IMR-90 (cell line): ENCODE data around the gene SNX14. TPM values are rescaled to one million over a fixed set of nuclear protein-coding genes. Genes with fewer than 3 reads are reported as not detected.

Experiments
- ATAC-seq: fragments of 200-7000 bp; cut with Tn5 transposase; 2 replicates; pipeline ENCODE4 v1.9.1; 2020; ENCODE audit warnings: low read depth, mild to moderate bottlenecking, moderate library complexity
- BruUV-seq: library from RNA; stranded (reverse); fragments of 400-500 nt; replicated peaks from 2 replicates; lab custom pipeline; 2021; lab: Mats Ljungman, UMichigan
- CTCF ChIA-PET: fragments of 300-600 bp; formaldehyde crosslinking; extraction: SDS; loops from one replicate; lab custom pipeline; 2021; ENCODE audit warnings: antibody characterized with exemption; lab: Yijun Ruan, JAX
- POLR2A ChIA-PET: fragments of 300-600 bp; sonication (Branson Sonifier 250); formaldehyde crosslinking; loops from one replicate; lab custom pipeline; 2022; ENCODE audit warnings: antibody characterized with exemption; ENCODE audit not compliant: unreplicated experiment; lab: Charles Lee
- DNase-seq: peaks from one replicate; pipeline ENCODE4 v3.0.0; 2013
- H2AFZ ChIP-seq: replicated peaks from 2 replicates; pipeline ENCODE3; 2013; ENCODE audit warnings: low read length, mild to moderate bottlenecking; ENCODE audit not compliant: poor library complexity
- H2AK5ac ChIP-seq: 2 replicates; pipeline ENCODE4 v1.6.1; 2013; ENCODE audit warnings: low read depth, low read length, inconsistent platforms
- H2AK9ac ChIP-seq: replicated peaks from 2 replicates; pipeline ENCODE3; 2013; ENCODE audit warnings: mild to moderate bottlenecking, low read depth, low read length, moderate library complexity; ENCODE audit not compliant: poor library complexity
- H2BK120ac ChIP-seq: 2 replicates; pipeline ENCODE4 v1.6.1; 2013; ENCODE audit warnings: low read depth, low read length, inconsistent platforms
- H2BK15ac ChIP-seq: 3 replicates; pipeline ENCODE4 v1.6.1; 2013; ENCODE audit warnings: low read depth, low read length, inconsistent platforms
- H2BK20ac ChIP-seq: 2 replicates; pipeline ENCODE4 v1.6.1; 2013; ENCODE audit warnings: low read depth, mild to moderate bottlenecking, inconsistent platforms, low read length, moderate library complexity
- H2BK5ac ChIP-seq: 2 replicates; pipeline ENCODE4 v1.6.1; 2013; ENCODE audit warnings: mild to moderate bottlenecking, low read depth, low read length, inconsistent platforms; ENCODE audit not compliant: poor library complexity, severe bottlenecking
- H3K14ac ChIP-seq: replicated peaks from 2 replicates; pipeline ENCODE4 v1.6.1; 2013; ENCODE audit warnings: low read depth, low read length, inconsistent platforms
- H3K18ac ChIP-seq: 2 replicates; pipeline ENCODE4 v1.6.1; 2013; ENCODE audit warnings: low read depth, low read length, control low read depth
- H3K23ac ChIP-seq: 2 replicates; pipeline ENCODE4 v1.6.1; 2013; ENCODE audit warnings: low read depth, low read length, inconsistent platforms
- H3K27ac ChIP-seq: 2 replicates; pipeline ENCODE4 v1.5.1; 2013; ENCODE audit warnings: mild to moderate bottlenecking, control low read depth, low read length; ENCODE audit not compliant: insufficient read depth
- H3K27me3 ChIP-seq: 2 replicates; pipeline ENCODE4 v1.6.1; 2013; ENCODE audit warnings: low read length; ENCODE audit not compliant: control insufficient read depth, insufficient read depth
- H3K36me3 ChIP-seq: 2 replicates; pipeline ENCODE4 v1.6.1; 2013; ENCODE audit warnings: low read length, mixed read lengths; ENCODE audit not compliant: control insufficient read depth, insufficient read depth
- H3K4ac ChIP-seq: 2 replicates; pipeline ENCODE4 v1.6.1; 2013; ENCODE audit warnings: low read depth, low read length, inconsistent platforms
- H3K4me1 ChIP-seq: 2 replicates; pipeline ENCODE4 v1.6.1; 2013; ENCODE audit warnings: low read length, mixed read lengths; ENCODE audit not compliant: control insufficient read depth, insufficient read depth
- H3K4me2 ChIP-seq: 2 replicates; pipeline ENCODE4 v1.6.1; 2013; ENCODE audit warnings: low read depth, mild to moderate bottlenecking, control low read depth, low read length, moderate library complexity
- H3K4me3 ChIP-seq: 2 replicates; pipeline ENCODE4 v1.5.1; 2013; ENCODE audit warnings: low read depth, mild to moderate bottlenecking, control low read depth, low read length, moderate library complexity; ENCODE audit not compliant: insufficient read depth
- H3K56ac ChIP-seq: 2 replicates; pipeline ENCODE4 v1.6.1; 2013; ENCODE audit warnings: low read length, inconsistent platforms; ENCODE audit not compliant: insufficient read depth; ENCODE audit errors: extremely low read depth
- H3K79me1 ChIP-seq, 2 experiments: 2 replicates each; pipeline ENCODE4 v1.6.1; 2013; ENCODE audit warnings: low read length in 2 of 2, inconsistent platforms in 1 of 2, low read depth in 1 of 2
- H3K9ac ChIP-seq: 2 replicates; pipeline ENCODE4 v1.6.1; 2013; ENCODE audit warnings: low read depth, low read length, control low read depth
- H3K9me1 ChIP-seq: 2 replicates; pipeline ENCODE4 v1.6.1; 2013; ENCODE audit warnings: low read length, inconsistent platforms; ENCODE audit not compliant: insufficient read depth
- H3K9me3 ChIP-seq: 2 replicates; pipeline ENCODE4 v1.6.1; 2013; ENCODE audit warnings: low read length; ENCODE audit not compliant: control insufficient read depth, insufficient read depth
- H4K20me1 ChIP-seq: 2 replicates; pipeline ENCODE4 v1.6.1; 2013; ENCODE audit warnings: low read length, inconsistent platforms; ENCODE audit not compliant: insufficient read depth
- H4K5ac ChIP-seq: 2 replicates; pipeline ENCODE4 v1.6.1; 2013; ENCODE audit warnings: mild to moderate bottlenecking, low read depth, low read length, control low read depth
- H4K8ac ChIP-seq, 2 experiments: 2 replicates each; pipeline ENCODE4 v1.6.1; 2013; ENCODE audit warnings: low read depth in 2 of 2, low read length in 2 of 2, control low read depth in 1 of 2, inconsistent platforms in 1 of 2
- H4K91ac ChIP-seq: 2 replicates; pipeline ENCODE4 v1.6.1; 2013; ENCODE audit warnings: low read depth, low read length, inconsistent platforms; ENCODE audit not compliant: insufficient read depth
- BHLHE40 ChIP-seq: fragments of 150-350 bp; IDR thresholded peaks from 2 replicates; pipeline ENCODE4 v1.6.1; 2016; ENCODE audit warnings: mild to moderate bottlenecking, low read depth, low read length
- CHD1 ChIP-seq: IDR thresholded peaks from 2 replicates; pipeline ENCODE4 v1.6.1; 2012; ENCODE audit warnings: low read depth, low read length, improper control_type of control experiment
- FOS ChIP-seq: fragments of 150-350 bp; IDR thresholded peaks from 2 replicates; pipeline ENCODE4 v1.6.1; 2016; ENCODE audit warnings: low read depth, low read length
- MXI1 ChIP-seq: IDR thresholded peaks from 2 replicates; pipeline ENCODE4 v1.6.1; 2012; ENCODE audit warnings: low read depth, mild to moderate bottlenecking, low read length, moderate library complexity, borderline replicate concordance
- POLR2A ChIP-seq: IDR thresholded peaks from 2 replicates; pipeline ENCODE4 v1.6.1; 2012; ENCODE audit warnings: mild to moderate bottlenecking, low read depth, low read length
- RAD21 ChIP-seq: IDR thresholded peaks from 2 replicates; pipeline ENCODE4 v1.6.1; 2012; ENCODE audit warnings: low read length, improper control_type of control experiment
- RCOR1 ChIP-seq: IDR thresholded peaks from 2 replicates; pipeline ENCODE4 v1.6.1; 2012; ENCODE audit warnings: mild to moderate bottlenecking, low read length, improper control_type of control experiment; ENCODE audit not compliant: insufficient replicate concordance
- RFX5 ChIP-seq: IDR thresholded peaks from 2 replicates; pipeline ENCODE4 v1.8.0; 2012; ENCODE audit warnings: low read depth, mild to moderate bottlenecking, low read length, moderate library complexity
- SMC3 ChIP-seq: fragments of 150-350 bp; IDR thresholded peaks from 2 replicates; pipeline ENCODE4 v1.6.1; 2016; ENCODE audit warnings: low read depth, mild to moderate bottlenecking, antibody characterized with exemption, low read length, moderate library complexity
- USF2 ChIP-seq: fragments of 150-350 bp; IDR thresholded peaks from 2 replicates; pipeline ENCODE4 v1.6.1; 2017; ENCODE audit warnings: mild to moderate bottlenecking, antibody characterized with exemption, low read length, low read depth
- WGBS, 2 experiments: methylation state at CpG; one replicate each; pipeline versions ENCODE4 v1.1.5 to v1.1.7; 2013; ENCODE audit warnings: missing lambda C conversion rate in 2 of 2; ENCODE audit not compliant: insufficient read length in 1 of 2; ENCODE audit errors: extremely low coverage in 2 of 2; 5-methylcytosine and 5-hydroxymethylcytosine counted together
- dilution Hi-C: fragments of 300-500 bp; cut with HindIII; formaldehyde crosslinking; loops from one replicate; pipeline ENCODE4 v1.14.3; 2018; ENCODE audit warnings: low sequenced_read_pairs; ENCODE audit not compliant: unreplicated experiment
- in situ Hi-C: fragments of 300-500 bp; cut with MboI; formaldehyde crosslinking; loops from 3 replicates; pipeline ENCODE4 v1.14.3; 2019; ENCODE audit warnings: low sequenced_read_pairs, inconsistent platforms, mixed read lengths
- intact Hi-C: fragments of 100-400 bp; cut with micrococcal nuclease; formaldehyde crosslinking; loops from 2 replicates; pipeline ENCODE4 v1.10.0; 2022
- polyA plus RNA-seq, 3 experiments: library from polyadenylated mRNA; depleted of rRNA; stranded (reverse); fragments of >200 nt; gene quantifications; 2 replicates each; pipeline ENCODE4 v1.2.3, GENCODE V29; 2012; ENCODE audit warnings: low replicate concordance in 1 of 3
- total RNA-seq: library from RNA; depleted of rRNA; stranded (reverse); fragments of >200 nt; gene quantifications from 2 replicates; pipeline ENCODE4 v1.2.3, GENCODE V29; 2012

Gene SNX14
- total and polyA plus RNA-seq, 2 of the 4 experiments (the other 2 are of a cell fraction), result 39.9 to 61.8 TPM

DNA sequence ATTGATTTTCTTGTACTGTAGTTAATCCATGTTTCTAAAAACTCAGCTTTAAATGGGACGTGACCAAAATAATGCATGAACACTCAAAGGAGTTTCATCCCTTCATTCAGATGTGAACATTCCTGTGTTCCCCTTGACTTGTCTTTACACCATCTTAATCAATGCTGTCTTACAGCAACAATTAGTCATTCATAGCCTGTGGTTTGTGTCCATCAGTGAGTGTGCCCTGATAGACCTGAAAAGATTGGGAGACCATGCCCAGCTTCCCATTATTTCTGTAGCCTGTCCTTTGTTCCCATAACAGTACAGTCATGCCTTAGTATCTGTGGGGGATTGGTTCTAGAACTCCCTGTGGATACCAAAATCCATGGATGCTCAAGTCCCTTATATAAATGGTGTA is 119.9 kb downstream of the SNX14 start:
- Histone ChIP-seq H3K56ac (no peak overlapping the region), H3K14ac (no peak overlapping the region; the same call in 1 of the 2 replicates), H3K9me3 (no peaks in the 10 kb centered on the region; the same call in 1 of the 2 replicates), H2AK5ac (peak overlapping the region; percentile 68), H4K5ac (no peak overlapping the region; the same call in 1 of the 2 replicates), H3K9me1 (peaks cover 15% of the 10 kb centered on the region), H2BK120ac (no peak overlapping the region), H3K27ac (no peak overlapping the region), H3K79me1 (peaks cover 37 to 79% of the 10 kb centered on the region in 2 experiments), H2BK15ac (0 out of 3 replicates have a peak overlapping the region, but pooled peaks have one; percentile 20), H4K20me1 (no peaks in the 10 kb centered on the region), H2BK20ac (peak overlapping the region; percentile 16; the same call in 1 of the 2 replicates), H3K4ac (no peak overlapping the region; the same call in 1 of the 2 replicates), H3K23ac (0 out of 2 replicates have a peak overlapping the region, but pooled peaks have one; percentile 48), H3K9ac (no peak overlapping the region), H3K4me1 (peaks cover 14% of the 10 kb centered on the region), H3K27me3 (no peaks in the 10 kb centered on the region), H3K4me2 (no peak overlapping the region), H2BK5ac (peak overlapping the region; percentile 32), H3K18ac (no peak overlapping the region), H2AK9ac (no peak overlapping the region), H3K36me3 (peaks cover 25% of the 10 kb centered on the region), H2AFZ (no peak overlapping the region), H4K91ac (no peak overlapping the region), H4K8ac (no peak overlapping the region; a peak in 1 of 4 replicates), H3K4me3 (no peak overlapping the region)
- TF ChIP-seq MXI1, result no peak
- TF ChIP-seq CHD1, result no peak
- no peak for TF ChIP-seq FOS
- no peak for TF ChIP-seq RCOR1
- TF ChIP-seq SMC3, result no peak
- TF ChIP-seq BHLHE40, result no peak
- no peak for TF ChIP-seq RFX5
- TF ChIP-seq USF2, result no peak
- no peak for TF ChIP-seq POLR2A
- no peak for TF ChIP-seq RAD21
- no CpG with 5 or more reads among the region's 1 CpG for WGBS, 2 experiments
- no TSS peak for BruUV-seq
- no peak for DNase-seq
- no peak for ATAC-seq
- intact Hi-C loops (no loop called here), in situ Hi-C loops (no loop called here), dilution Hi-C loops (no loop called here)
- POLR2A ChIA-PET, result no interaction called here
- CTCF ChIA-PET, result interaction anchor here (0.7 to 2.5 kb wide), 2 partner anchors 9 to 11 kb away, joined by 3 to 9 read pairs; no protein-coding TSS in a partner anchor
